Measurements from ENCODE around the gene ATP2C2. TPM values are rescaled to one million over a fixed set of nuclear protein-coding genes. Genes with fewer than 3 reads are reported as not detected.

Gene ATP2C2
- total RNA-seq, 1 experiment from 2014 or later, result 4.0 TPM

GRCh38 chr16:84464116-84464515 is 95.8 kb downstream of the ATP2C2 start:
- Mint-ChIP-seq H3K27me3 (ENCODE audit: low read depth) (peaks cover 3% of the 10 kb centered on the region; the same call in 1 of the 2 replicates), H3K4me1 (no peaks in the 10 kb centered on the region), H3K4me3 (no peak overlapping the region), H3K9me3 (peaks cover 19 to 21% of the 10 kb centered on the region in 2 experiments), H3K36me3 (ENCODE audit: insufficient read depth in 1 of 3, low read depth in 3 of 3) (peaks cover 26 to 49% (median 27%) of the 10 kb centered on the region in 3 experiments), H3K27ac (no peak overlapping the region)
- Histone ChIP-seq H3K14ac (ENCODE audit: insufficient read depth, low read length) (no peak overlapping the region), H3K4ac (ENCODE audit: low read depth, low read length) (no peak overlapping the region), H4K5ac (ENCODE audit: insufficient read length, low read depth, low read length) (no peak overlapping the region), H3K9me3 (ENCODE audit: control insufficient read depth, low read depth, low read length) (no peaks in the 10 kb centered on the region), H4K91ac (ENCODE audit: insufficient read length, low read depth, low read length) (no peak overlapping the region), H3K4me2 (ENCODE audit: insufficient read depth, insufficient read length, low read length) (no peak overlapping the region), H3K9ac (ENCODE audit: extremely low read depth, insufficient read length, low read length) (no peak overlapping the region), H3T11ph (ENCODE audit: low read length) (no peak overlapping the region), H2AFZ (ENCODE audit: low read length) (no peak overlapping the region), H2BK12ac (ENCODE audit: insufficient read length, low read depth, low read length) (no peak overlapping the region), H4K20me1 (ENCODE audit: control insufficient read depth, insufficient read depth, insufficient read length) (no peaks in the 10 kb centered on the region), H3K23ac (ENCODE audit: insufficient read length, low read depth, low read length) (no peak overlapping the region), H3K4me1 (ENCODE audit: insufficient read depth, low read length) (no peaks in the 10 kb centered on the region), H3K18ac (ENCODE audit: insufficient read length, low read depth, low read length) (no peak overlapping the region), H3K56ac (ENCODE audit: insufficient read length, low read depth, low read length) (no peak overlapping the region), H2BK15ac (ENCODE audit: low read depth, low read length) (no peak overlapping the region), H4K8ac (replicated peaks; ENCODE audit: insufficient read length, low read depth, low read length) (no peak overlapping the region), H3K79me1 (ENCODE audit: insufficient read depth, low read depth, low read length, poor library complexity, severe bottlenecking) (no peaks in the 10 kb centered on the region), H2AK5ac (ENCODE audit: insufficient read length, low read length) (no peak overlapping the region), H2BK20ac (ENCODE audit: low read depth, low read length, poor library complexity, severe bottlenecking) (no peak overlapping the region), H2BK5ac (ENCODE audit: insufficient read length, low read length) (no peak overlapping the region), H3K27me3 (ENCODE audit: insufficient read depth, low read length) (no peaks in the 10 kb centered on the region), H3K27ac (ENCODE audit: insufficient read length, low read depth, low read length) (no peak overlapping the region), H2BK120ac (ENCODE audit: low read depth, low read length, poor library complexity, severe bottlenecking) (no peak overlapping the region), H3K79me2 (ENCODE audit: insufficient read depth, low read length) (no peaks in the 10 kb centered on the region), H3K23me2 (ENCODE audit: insufficient read length, low read depth, low read length, poor library complexity, severe bottlenecking) (no peaks in the 10 kb centered on the region)
- TF ChIP-seq CTCF (conservative IDR thresholded peaks at IDR 0.05), result no peak
- no peak for DNase-seq
- no CpG with 5 or more reads among the region's 6 CpGs for WGBS (ENCODE audit: extremely low coverage, insufficient read length, low lambda C conversion rate)

Data from H9 (cell line).